ENCODE results near the gene TMEM132C. TPM values are rescaled to one million over a fixed set of nuclear protein-coding genes. Genes with fewer than 3 reads are reported as not detected.

TMEM132C gene
- total and polyA plus RNA-seq, 2 of the 4 experiments (the other 2 are of a cell fraction) = not detected

DNA sequence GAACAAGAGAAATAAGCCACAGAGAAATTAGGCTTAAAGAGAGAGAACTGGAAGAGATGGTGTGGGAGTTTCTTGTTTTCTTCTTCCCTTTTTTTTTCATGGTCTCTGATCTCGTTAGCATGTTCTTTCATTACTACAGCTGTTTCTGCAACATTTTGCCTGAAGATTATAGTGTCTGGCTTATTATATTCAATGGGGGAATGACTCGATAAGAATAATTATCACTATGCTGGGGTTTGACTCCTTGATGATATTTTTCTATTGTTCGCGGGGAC lies 70.0 kb downstream of the TMEM132C start:
- TF ChIP-seq RCOR1 (IDR thresholded peaks at IDR 0.05; ENCODE audit: insufficient replicate concordance, low read length) = no peak
- TF ChIP-seq, protein P1, sequence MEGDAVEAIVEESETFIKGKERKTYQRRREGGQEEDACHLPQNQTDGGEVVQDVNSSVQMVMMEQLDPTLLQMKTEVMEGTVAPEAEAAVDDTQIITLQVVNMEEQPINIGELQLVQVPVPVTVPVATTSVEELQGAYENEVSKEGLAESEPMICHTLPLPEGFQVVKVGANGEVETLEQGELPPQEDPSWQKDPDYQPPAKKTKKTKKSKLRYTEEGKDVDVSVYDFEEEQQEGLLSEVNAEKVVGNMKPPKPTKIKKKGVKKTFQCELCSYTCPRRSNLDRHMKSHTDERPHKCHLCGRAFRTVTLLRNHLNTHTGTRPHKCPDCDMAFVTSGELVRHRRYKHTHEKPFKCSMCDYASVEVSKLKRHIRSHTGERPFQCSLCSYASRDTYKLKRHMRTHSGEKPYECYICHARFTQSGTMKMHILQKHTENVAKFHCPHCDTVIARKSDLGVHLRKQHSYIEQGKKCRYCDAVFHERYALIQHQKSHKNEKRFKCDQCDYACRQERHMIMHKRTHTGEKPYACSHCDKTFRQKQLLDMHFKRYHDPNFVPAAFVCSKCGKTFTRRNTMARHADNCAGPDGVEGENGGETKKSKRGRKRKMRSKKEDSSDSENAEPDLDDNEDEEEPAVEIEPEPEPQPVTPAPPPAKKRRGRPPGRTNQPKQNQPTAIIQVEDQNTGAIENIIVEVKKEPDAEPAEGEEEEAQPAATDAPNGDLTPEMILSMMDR (conservative IDR thresholded peaks at IDR 0.05; ENCODE audit: low read depth, low read length) = no peak
- TF ChIP-seq USF2 (IDR thresholded peaks at IDR 0.05; ENCODE audit: low read depth, low read length) = no peak
- no peak for TF ChIP-seq POLR2A (IDR thresholded peaks at IDR 0.05; ENCODE audit: low read depth, low read length)
- no peak for TF ChIP-seq CHD1 (IDR thresholded peaks at IDR 0.05; ENCODE audit: low read depth, low read length)
- no peak for TF ChIP-seq ELK1 (IDR thresholded peaks at IDR 0.05; ENCODE audit: borderline replicate concordance, low read depth, low read length)
- intact Hi-C loops (cut with micrococcal nuclease) = no loop called here
- no peak overlapping the region for H2AFZ ChIP-seq (replicated peaks; ENCODE audit: low read length, poor library complexity)
- H3K4ac ChIP-seq (ENCODE audit: low read depth, low read length) = no peak overlapping the region
- no peak overlapping the region for H3K9ac ChIP-seq (ENCODE audit: low read depth, low read length)
- no peak overlapping the region for H4K91ac ChIP-seq (ENCODE audit: insufficient read depth, low read depth, low read length)
- H3K79me1 ChIP-seq (ENCODE audit: low read depth in 1 of 2, low read length in 2 of 2) = no peaks in the 10 kb centered on the region
- H3K4me2 ChIP-seq (ENCODE audit: low read depth, low read length) = no peak overlapping the region
- ATAC-seq (ENCODE audit: low read depth) (no peak), DNase-seq (no peak)
- H3K56ac ChIP-seq (ENCODE audit: extremely low read depth, insufficient read depth, low read length) = no peak overlapping the region
- no peak overlapping the region for H3K4me3 ChIP-seq (ENCODE audit: insufficient read depth, low read depth, low read length)
- no peak overlapping the region for H4K5ac ChIP-seq (ENCODE audit: low read depth, low read length)
- no peak overlapping the region for H3K14ac ChIP-seq (replicated peaks; ENCODE audit: low read depth, low read length)
- BruUV-seq (replicated peaks) = no TSS peak
- dilution Hi-C loops (cut with HindIII; ENCODE audit: low sequenced_read_pairs, unreplicated experiment) = no loop called here
- H3K9me3 ChIP-seq (ENCODE audit: control insufficient read depth, insufficient read depth, low read length) = peaks cover 21% of the 10 kb centered on the region
- in situ Hi-C loops (cut with MboI; ENCODE audit: low sequenced_read_pairs) = no loop called here
- ChIA-PET CTCF (no interaction called here), POLR2A (ENCODE audit: unreplicated experiment) (no interaction called here)
- no peak overlapping the region for H2AK9ac ChIP-seq (replicated peaks; ENCODE audit: low read depth, low read length, poor library complexity)
- H4K8ac ChIP-seq (ENCODE audit: low read depth in 2 of 2, low read length in 2 of 2) = no peak overlapping the region
- H3K23ac ChIP-seq (ENCODE audit: low read depth, low read length) = no peak overlapping the region
- no peak overlapping the region for H3K27ac ChIP-seq (ENCODE audit: insufficient read depth, low read length)
- H3K36me3 ChIP-seq (ENCODE audit: control insufficient read depth, insufficient read depth, low read length) = no peaks in the 10 kb centered on the region
- H2BK15ac ChIP-seq (ENCODE audit: low read depth, low read length) = no peak overlapping the region
- WGBS, 2 experiments (ENCODE audit: extremely low coverage in 2 of 2, insufficient read length in 1 of 2) = no CpG with 5 or more reads among the region's 4 CpGs
- H4K20me1 ChIP-seq (ENCODE audit: insufficient read depth, low read length) = no peaks in the 10 kb centered on the region
- H2BK20ac ChIP-seq (ENCODE audit: low read depth, low read length) = no peak overlapping the region
- no peak overlapping the region for H2AK5ac ChIP-seq (ENCODE audit: low read depth, low read length)
- no peak overlapping the region for H3K18ac ChIP-seq (ENCODE audit: low read depth, low read length)
- no peaks in the 10 kb centered on the region for H3K4me1 ChIP-seq (ENCODE audit: control insufficient read depth, insufficient read depth, low read length)
- H2BK120ac ChIP-seq (ENCODE audit: low read depth, low read length) = no peak overlapping the region
- H3K27me3 ChIP-seq (ENCODE audit: control insufficient read depth, insufficient read depth, low read length) = no peaks in the 10 kb centered on the region
- no peak overlapping the region for H2BK5ac ChIP-seq (ENCODE audit: low read depth, low read length, poor library complexity, severe bottlenecking)
- H3K9me1 ChIP-seq (ENCODE audit: insufficient read depth, low read length) = no peaks in the 10 kb centered on the region

Measured in IMR-90 (cell line).